ENCODE results near the gene ENOX2.

The ENOX2 gene

GRCh38 chrX:130702867-130703707, 199.9 kb downstream of the ENOX2 start:
- DNase-seq (ENCODE audit: low read depth in 2 of 2) = no peak

GRCh38 chrX:130700629-130701028, 202.4 kb downstream of the ENOX2 start:
- DNase-seq (ENCODE audit: low read depth in 2 of 2) = no peak

- no peak for DNase-seq (ENCODE audit: low read depth in 2 of 2)
Observed at GRCh38 chrX:130699618-130700017, 203.4 kb downstream of the ENOX2 start.

GRCh38 chrX:130696542-130696941, 206.5 kb downstream of the ENOX2 start:
- DNase-seq (ENCODE audit: low read depth in 2 of 2) = no peak

- DNase-seq (ENCODE audit: low read depth in 2 of 2) = no peak
Observed at GRCh38 chrX:130695931-130696330, 207.1 kb downstream of the ENOX2 start.

- no peak for DNase-seq (ENCODE audit: low read depth in 2 of 2)
Observed at GRCh38 chrX:130694983-130695382, 208.0 kb downstream of the ENOX2 start.

- no peak for DNase-seq (ENCODE audit: low read depth in 2 of 2)
Observed at GRCh38 chrX:130691576-130691975, 211.4 kb downstream of the ENOX2 start.

- DNase-seq (ENCODE audit: low read depth in 2 of 2) = no peak
Observed at GRCh38 chrX:130688360-130688759, 214.6 kb downstream of the ENOX2 start.

- no peak for DNase-seq (ENCODE audit: low read depth in 2 of 2)
Observed at GRCh38 chrX:130682990-130683389, 220.0 kb downstream of the ENOX2 start.

- no peak for DNase-seq (ENCODE audit: low read depth in 2 of 2)
Observed at GRCh38 chrX:130680164-130681035, 222.6 kb downstream of the ENOX2 start.

- DNase-seq (ENCODE audit: low read depth in 2 of 2) = no peak
Observed at GRCh38 chrX:130676861-130677260, 226.1 kb downstream of the ENOX2 start.

- DNase-seq (ENCODE audit: low read depth in 2 of 2) = no peak
Observed at GRCh38 chrX:130672214-130672613, 230.8 kb downstream of the ENOX2 start.

GRCh38 chrX:130669233-130669632, 233.8 kb downstream of the ENOX2 start:
- DNase-seq (ENCODE audit: low read depth in 2 of 2) = no peak

GRCh38 chrX:130665263-130665662, 237.7 kb downstream of the ENOX2 start:
- DNase-seq (ENCODE audit: low read depth in 2 of 2) = no peak

- no peak for DNase-seq (ENCODE audit: low read depth in 2 of 2)
Observed at GRCh38 chrX:130658310-130658709, 244.7 kb downstream of the ENOX2 start.

GRCh38 chrX:130654409-130654950, 248.5 kb downstream of the ENOX2 start:
- DNase-seq (ENCODE audit: low read depth in 2 of 2) = no peak

GRCh38 chrX:130652824-130653578, 250.0 kb downstream of the ENOX2 start:
- no peak for DNase-seq (ENCODE audit: low read depth in 2 of 2)

- no peak for DNase-seq (ENCODE audit: low read depth in 2 of 2)
Observed at GRCh38 chrX:130649738-130650137, 253.3 kb downstream of the ENOX2 start.

- no peak for DNase-seq (ENCODE audit: low read depth in 2 of 2)
Observed at GRCh38 chrX:130647468-130647867, 255.5 kb downstream of the ENOX2 start.

GRCh38 chrX:130645955-130646583, 256.9 kb downstream of the ENOX2 start:
- no peak for DNase-seq (ENCODE audit: low read depth in 2 of 2)

- no peak for DNase-seq (ENCODE audit: low read depth in 2 of 2)
Observed at GRCh38 chrX:130637591-130637990, 265.4 kb downstream of the ENOX2 start.

Data from stimulated activated CD4-positive, alpha-beta T cell treated with anti-CD3 and anti-CD28 coated beads, Interleukin-1b, Interleukin-23, amount 100 ng/mL, for 1 hour (primary cell).